GM19099 (cell line): ENCODE results near the gene BRAF.

Experiments used
- POLR2A ChIP-seq: IDR thresholded peaks from 3 replicates; pipeline ENCODE4 v1.6.1; 2011; ENCODE audit warnings: low read depth; ENCODE audit not compliant: insufficient read length; ENCODE audit errors: extremely low read depth

The BRAF gene

GRCh38 chr7:140866926-140867325 is 57.8 kb downstream of the BRAF start:
- TF ChIP-seq POLR2A = no peak

- TF ChIP-seq POLR2A = no peak
These were observed 60.0 kb downstream of the BRAF start for GRCh38 chr7:140864732-140865131.

DNA sequence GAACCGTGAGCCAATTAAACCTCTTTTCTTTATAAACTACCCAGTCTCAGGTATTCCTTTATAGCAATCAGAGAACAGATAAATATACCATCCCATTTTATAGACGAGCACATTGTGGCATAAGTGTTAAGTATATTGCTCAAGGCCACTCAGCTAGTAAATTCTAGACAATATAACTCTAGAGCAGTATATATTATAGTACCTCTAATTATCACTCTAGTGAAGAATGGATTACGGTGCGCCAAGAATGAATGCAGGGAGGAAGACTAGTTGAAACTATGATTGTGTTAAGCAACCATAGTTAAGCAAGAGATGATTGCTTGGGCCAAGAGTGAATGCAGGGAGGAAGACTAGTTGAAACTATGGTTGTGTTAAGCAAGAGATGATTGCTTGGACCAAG is 60.9 kb downstream of the BRAF start:
- TF ChIP-seq POLR2A = no peak

DNA sequence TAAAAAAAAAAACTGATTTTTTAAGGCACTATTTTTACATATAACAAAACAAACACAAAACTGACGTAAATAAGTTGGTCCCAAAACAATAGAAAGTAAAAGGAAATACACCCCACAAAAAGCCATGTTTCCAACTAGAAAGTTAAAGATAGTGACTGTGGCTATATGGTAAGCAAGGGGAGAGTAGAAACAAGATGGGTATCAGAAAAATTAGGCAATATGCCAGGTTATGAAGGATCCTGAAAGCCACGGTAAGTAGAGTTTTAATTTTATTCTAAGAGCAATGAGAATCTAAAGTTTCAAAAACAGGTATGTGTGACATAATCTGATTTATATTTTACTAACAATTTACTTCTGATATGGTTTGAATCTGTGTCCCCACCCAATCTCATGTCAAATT is 61.5 kb downstream of the BRAF start:
- TF ChIP-seq POLR2A = no peak

- no peak for TF ChIP-seq POLR2A
These were observed 67.7 kb downstream of the BRAF start for GRCh38 chr7:140857048-140857447.

DNA sequence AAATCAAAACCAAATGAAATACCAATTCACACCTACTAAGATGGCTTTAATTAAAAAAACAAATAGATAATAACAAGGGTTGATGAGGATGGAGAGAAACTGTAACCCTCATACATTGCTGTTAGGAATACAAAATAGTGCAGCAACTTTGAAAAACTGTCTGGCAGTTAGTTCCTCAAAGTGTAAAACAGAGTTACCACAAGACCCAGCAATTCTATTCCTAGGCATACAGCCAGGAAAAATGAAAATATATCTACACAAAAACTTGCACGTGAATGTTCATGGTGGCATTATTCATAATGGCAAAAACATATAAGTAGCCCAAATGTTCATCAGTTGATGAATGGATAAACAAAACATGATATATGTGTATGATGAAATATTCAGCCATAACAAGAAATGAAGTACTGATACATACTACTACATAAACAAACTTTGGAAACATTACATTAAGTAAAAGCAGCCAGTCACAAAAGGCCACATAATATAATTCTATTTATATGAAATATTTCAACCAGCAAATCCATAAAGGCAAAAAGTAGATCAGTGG is 83.5 kb downstream of the BRAF start:
- TF ChIP-seq POLR2A = no peak

DNA sequence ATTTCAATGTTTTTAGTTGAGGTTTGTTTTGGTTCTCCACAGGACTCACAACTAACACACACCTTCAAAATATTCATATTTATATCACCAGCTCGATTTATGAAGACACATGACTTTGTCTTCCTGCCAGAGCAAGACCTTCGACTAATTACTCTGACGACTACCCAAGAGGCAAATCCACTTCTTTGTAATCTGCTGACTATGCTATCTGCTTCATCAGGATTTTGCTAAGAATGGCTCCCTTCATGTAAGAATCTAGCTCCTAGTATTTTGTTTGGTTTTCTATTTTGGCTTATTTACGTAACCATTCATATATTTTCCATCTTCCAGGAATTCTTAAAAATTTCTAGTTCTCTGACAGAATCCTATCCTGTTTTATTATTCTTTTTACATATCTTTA is 93.0 kb downstream of the BRAF start:
- no peak for TF ChIP-seq POLR2A

GRCh38 chr7:140829720-140830119 is 95.0 kb downstream of the BRAF start:
- no peak for TF ChIP-seq POLR2A

DNA sequence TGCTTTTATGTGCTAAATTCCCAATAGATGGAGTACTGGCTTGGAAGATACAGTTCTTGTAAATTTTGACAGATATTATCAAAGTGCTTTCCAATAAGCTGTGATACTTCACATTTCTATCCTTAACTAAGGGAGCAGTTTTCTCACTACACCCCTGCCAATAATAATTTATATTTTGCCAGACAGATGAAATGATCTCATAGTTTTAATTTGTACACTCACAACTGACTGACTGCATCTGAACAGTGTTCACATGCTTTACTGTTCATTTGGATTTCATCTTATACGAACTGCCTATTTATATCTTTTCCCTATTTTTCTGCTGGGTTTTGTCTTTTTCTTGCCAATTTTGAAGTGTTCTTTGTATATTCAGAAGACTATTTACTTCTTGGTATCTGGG is 96.0 kb downstream of the BRAF start:
- TF ChIP-seq POLR2A = no peak

DNA sequence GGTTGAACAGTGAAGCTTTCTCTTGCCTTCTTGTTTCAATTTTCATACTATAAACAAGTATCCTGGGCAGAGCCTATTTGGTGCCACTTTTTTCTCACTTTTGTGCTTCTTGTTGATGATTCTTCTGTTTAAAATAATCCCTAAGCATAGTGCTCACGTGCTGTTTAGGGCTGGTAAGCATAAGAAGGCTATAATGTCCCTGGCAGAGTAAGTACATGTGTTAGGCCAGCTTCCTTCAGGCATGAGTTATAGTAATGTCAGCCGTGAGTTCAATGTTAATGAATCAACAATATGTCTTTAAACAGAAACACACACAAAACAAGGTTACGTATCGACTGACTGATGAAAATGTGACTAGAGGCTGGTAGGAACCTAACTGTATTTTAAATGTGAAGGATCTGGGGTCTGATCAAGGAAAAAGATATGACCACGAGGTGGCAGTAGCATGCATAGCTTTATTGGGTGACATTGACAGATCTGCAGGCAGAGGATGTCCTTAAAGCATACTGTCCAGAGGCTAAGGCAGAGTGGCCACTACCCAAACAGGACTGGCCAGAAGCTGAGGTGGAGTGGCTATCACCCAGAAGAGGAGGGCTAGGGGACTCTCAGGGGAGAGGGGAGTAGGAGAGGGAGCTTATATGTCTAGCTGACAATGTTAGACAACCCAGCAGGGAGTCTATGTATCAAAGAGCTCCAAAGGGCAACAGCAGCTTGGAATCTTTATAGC is 113.7 kb downstream of the BRAF start:
- TF ChIP-seq POLR2A = no peak

GRCh38 chr7:140810385-140810784 is 114.3 kb downstream of the BRAF start:
- TF ChIP-seq POLR2A = no peak

GRCh38 chr7:140778975-140779374 is 145.8 kb downstream of the BRAF start:
- no peak for TF ChIP-seq POLR2A

DNA sequence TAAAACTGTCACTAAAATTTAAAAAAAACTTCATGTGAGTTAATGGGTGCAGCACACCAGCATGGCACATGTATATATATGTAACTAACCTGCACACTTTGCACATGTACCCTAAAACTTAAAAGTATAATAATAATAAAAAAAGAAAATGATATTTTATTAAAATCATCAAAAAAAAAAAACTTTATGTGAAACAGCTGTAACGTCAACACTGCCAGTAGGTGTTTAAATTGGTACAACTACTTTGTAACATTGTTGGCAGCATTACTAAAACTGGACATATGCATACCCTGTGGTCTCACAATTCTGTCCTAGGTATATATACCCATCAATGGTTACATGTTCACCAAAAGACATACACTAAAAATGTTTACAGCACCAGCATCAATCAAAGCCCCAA is 146.2 kb downstream of the BRAF start:
- TF ChIP-seq POLR2A = no peak

DNA sequence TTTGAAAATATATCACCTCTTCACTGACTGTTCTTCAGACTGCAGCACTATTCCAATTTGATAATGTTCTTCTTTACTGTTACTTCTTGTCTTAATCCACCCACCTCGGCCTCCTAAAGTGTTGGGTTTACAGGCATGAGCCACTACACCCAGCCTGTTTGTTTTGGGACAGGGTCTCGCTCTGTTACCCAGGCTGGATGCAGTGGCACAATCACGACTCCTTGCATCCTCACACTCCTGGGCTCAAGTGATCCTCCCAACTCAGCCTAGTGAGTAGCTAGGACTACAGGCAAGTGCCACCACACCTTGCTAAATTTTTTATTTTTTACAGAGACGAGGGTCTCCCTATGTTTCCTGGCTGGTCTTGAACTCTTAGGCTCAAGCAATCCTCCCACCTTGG is 150.4 kb downstream of the BRAF start:
- no peak for TF ChIP-seq POLR2A

DNA sequence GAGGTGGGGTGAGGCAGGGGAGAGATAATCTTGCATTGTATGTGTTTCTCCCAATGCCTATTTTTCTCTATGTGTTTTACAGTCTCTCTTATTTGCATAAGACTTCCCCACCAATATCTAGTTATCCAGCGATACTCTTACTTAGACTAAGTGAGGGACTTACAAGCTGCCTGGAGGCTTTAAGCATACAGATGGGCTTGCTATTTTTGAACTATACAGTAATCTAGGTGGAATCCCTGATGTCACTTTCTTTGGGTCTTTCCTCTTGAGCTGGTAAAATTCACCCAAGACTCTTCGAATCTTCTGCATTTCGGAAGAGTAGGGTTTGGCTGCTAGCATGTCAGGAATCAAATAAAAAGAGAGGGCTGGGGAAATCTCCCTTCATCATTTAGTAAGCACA is 151.6 kb downstream of the BRAF start:
- TF ChIP-seq POLR2A = no peak

DNA sequence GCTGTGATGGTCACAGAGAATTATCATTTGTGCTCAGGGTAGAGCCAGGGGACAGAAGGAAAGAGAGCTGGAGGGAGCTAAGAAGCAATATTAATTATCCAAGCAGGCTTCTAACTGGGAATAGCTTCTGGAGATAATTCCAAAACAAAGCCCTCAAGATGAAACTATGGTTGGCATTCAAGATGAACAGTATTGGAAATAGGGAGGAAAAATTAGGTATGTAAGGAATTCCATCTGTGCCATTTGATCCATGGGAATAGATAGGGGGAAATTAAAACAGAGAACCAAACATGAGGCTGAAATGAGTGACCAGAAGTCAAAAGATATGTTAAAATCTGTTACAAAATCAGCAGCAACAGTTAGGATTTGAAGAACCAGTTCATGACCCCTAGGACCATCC is 152.9 kb downstream of the BRAF start:
- no peak for TF ChIP-seq POLR2A

DNA sequence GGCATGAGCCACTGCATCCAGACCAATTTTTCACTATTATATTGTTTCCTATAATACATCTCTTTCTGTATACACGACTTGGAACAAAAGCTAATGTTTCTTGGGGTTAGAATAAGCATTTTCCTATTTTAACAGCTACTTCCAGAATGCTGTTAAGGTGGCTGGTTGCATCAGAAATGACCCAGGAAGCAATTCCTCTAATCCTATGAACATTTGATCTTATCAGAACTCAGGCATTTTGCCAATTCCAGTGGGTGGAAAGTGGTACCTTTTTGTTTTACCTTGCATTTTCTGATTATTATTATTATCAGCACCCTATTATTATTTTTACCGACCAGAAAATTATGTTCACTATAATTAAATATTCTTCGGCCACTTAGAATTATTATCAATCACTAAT is 154.9 kb downstream of the BRAF start:
- no peak for TF ChIP-seq POLR2A

DNA sequence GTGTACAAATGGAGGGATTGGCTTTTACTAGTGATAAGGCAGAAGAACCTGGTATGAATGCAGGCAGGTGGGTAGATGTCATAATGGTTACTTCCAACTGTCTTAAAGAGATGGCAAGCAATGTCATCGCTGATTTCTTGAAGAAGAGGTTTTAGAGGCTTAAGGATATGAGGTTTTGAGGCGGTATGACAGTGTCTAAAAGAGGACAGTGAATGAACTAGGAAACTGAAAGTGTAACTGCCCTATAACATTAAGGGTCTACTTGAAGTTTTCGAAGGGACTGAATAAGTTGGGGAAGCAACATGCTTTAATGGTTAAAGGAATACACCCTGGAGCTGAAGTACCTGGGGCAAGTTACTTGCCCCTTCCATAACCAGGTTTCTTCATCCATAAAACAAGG is 157.3 kb downstream of the BRAF start:
- no peak for TF ChIP-seq POLR2A

DNA sequence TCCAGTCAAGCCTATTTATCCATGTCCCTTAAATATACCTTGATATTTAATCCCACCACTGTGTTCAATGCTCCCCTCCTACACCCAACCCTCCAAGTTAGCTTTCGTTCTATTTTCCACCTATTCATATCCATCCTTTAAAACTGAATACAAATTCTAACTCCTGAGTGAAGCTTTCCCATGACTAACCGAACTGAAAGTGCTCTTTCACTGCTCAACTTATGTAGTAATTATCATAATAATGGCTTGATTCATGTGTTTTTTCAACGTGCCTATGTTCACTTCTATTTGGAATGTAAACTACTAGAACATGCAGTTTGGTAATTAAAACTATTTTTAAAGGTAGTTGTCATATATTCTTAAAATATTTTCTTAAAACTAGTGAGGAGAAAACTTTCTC is 170.2 kb downstream of the BRAF start:
- TF ChIP-seq POLR2A = no peak
